WTC11 (cell line): ENCODE measurements around the gene GNRHR. TPM values are rescaled to one million over a fixed set of nuclear protein-coding genes. Genes with fewer than 3 reads are reported as not detected.

ENCODE experiments used
- ATAC-seq: fragments of 200-7000 bp; cut with Tn5 transposase; 2 replicates; pipeline ENCODE4 v1.10.0; 2021; ENCODE audit warnings: mild to moderate bottlenecking, moderate library complexity
- CTCF ChIA-PET: fragments of 300-600 bp; sonication (Branson Sonifier 250); formaldehyde crosslinking; loops from one replicate; lab custom pipeline; 2021; ENCODE audit warnings: antibody characterized with exemption; lab: Charles Lee
- POLR2A ChIA-PET: fragments of 350-600 bp; sonication (Branson Sonifier 250); formaldehyde crosslinking; loops from one replicate; lab custom pipeline; 2021; ENCODE audit warnings: antibody characterized with exemption; lab: Charles Lee
- DNase-seq: peaks from one replicate; pipeline ENCODE4 v3.0.0; 2021; ENCODE audit warnings: low spot score
- H3K27ac Mint-ChIP-seq: 2 replicates; pipeline ENCODE4 v1.8.0; 2021; ENCODE audit warnings: mixed read lengths
- H3K27me3 Mint-ChIP-seq: 2 replicates; pipeline ENCODE4 v1.8.0; 2021; ENCODE audit warnings: low read depth, mild to moderate bottlenecking, moderate library complexity, mixed read lengths
- H3K36me3 Mint-ChIP-seq: 2 replicates; pipeline ENCODE4 v1.8.0; 2021; ENCODE audit warnings: mixed read lengths
- H3K4me1 Mint-ChIP-seq: 2 replicates; pipeline ENCODE4 v1.8.0; 2022; ENCODE audit warnings: mixed read lengths
- H3K4me3 Mint-ChIP-seq: 2 replicates; pipeline ENCODE4 v1.8.0; 2021; ENCODE audit warnings: mild to moderate bottlenecking, moderate library complexity, mixed read lengths
- H3K9me3 Mint-ChIP-seq: 2 replicates; pipeline ENCODE4 v1.8.0; 2021; ENCODE audit warnings: mixed read lengths
- AR ChIP-seq: fragments of 250-450 bp; sonication (Bioruptor Pico); IDR thresholded peaks from 2 replicates; pipeline ENCODE4 v1.9.0; 2021; ENCODE audit warnings: mild to moderate bottlenecking
- ARID4B ChIP-seq: sonication (generic); formaldehyde crosslinking; IDR thresholded peaks from 2 replicates; pipeline ENCODE4 v1.8.0; 2023; ENCODE audit warnings: missing genetic modification reagents, mild to moderate bottlenecking, borderline replicate concordance
- CBFB ChIP-seq: sonication (generic); formaldehyde crosslinking; IDR thresholded peaks from 2 replicates; pipeline ENCODE4 v1.8.1; 2022; ENCODE audit warnings: mild to moderate bottlenecking, low read depth, missing genetic modification reagents
- CDX4 ChIP-seq: fragments of 250-450 bp; sonication (Bioruptor Pico); IDR thresholded peaks from 2 replicates; pipeline ENCODE4 v1.9.0; 2021; ENCODE audit warnings: moderate library complexity, mild to moderate bottlenecking, inconsistent platforms, borderline replicate concordance
- E2F1 ChIP-seq: sonication (generic); formaldehyde crosslinking; IDR thresholded peaks from 2 replicates; pipeline ENCODE4 v1.8.0; 2022; ENCODE audit warnings: mild to moderate bottlenecking, missing genetic modification reagents
- E2F4 ChIP-seq: sonication (generic); formaldehyde crosslinking; IDR thresholded peaks from 2 replicates; pipeline ENCODE4 v1.8.1; 2022; ENCODE audit warnings: low read depth, mild to moderate bottlenecking, moderate library complexity, missing genetic modification reagents, borderline replicate concordance
- EMX1 ChIP-seq: fragments of 250-450 bp; sonication (Bioruptor Pico); IDR thresholded peaks from 2 replicates; pipeline ENCODE4 v1.8.0; 2021; ENCODE audit warnings: mild to moderate bottlenecking
- FOXJ3 ChIP-seq: sonication (generic); formaldehyde crosslinking; IDR thresholded peaks from 2 replicates; pipeline ENCODE4 v1.9.0; 2021; ENCODE audit warnings: missing genetic modification reagents, mild to moderate bottlenecking, borderline replicate concordance
- FOXK1 ChIP-seq: sonication (generic); formaldehyde crosslinking; IDR thresholded peaks from 2 replicates; pipeline ENCODE4 v1.8.0; 2022; ENCODE audit warnings: mild to moderate bottlenecking, moderate library complexity, missing genetic modification reagents
- HMGA2 ChIP-seq: fragments of 250-450 bp; sonication (Bioruptor Pico); IDR thresholded peaks from 2 replicates; pipeline ENCODE4 v1.4.0; 2021; ENCODE audit warnings: mild to moderate bottlenecking, moderate library complexity
- JAZF1 ChIP-seq: fragments of 250-450 bp; sonication (Bioruptor Pico); IDR thresholded peaks from 2 replicates; pipeline ENCODE4 v1.9.0; 2021; ENCODE audit warnings: moderate library complexity, mild to moderate bottlenecking, inconsistent platforms
- MLX ChIP-seq: sonication (generic); formaldehyde crosslinking; IDR thresholded peaks from 2 replicates; pipeline ENCODE4 v1.8.1; 2023; ENCODE audit warnings: mild to moderate bottlenecking, missing genetic modification reagents, moderate library complexity
- PREB ChIP-seq: sonication (generic); formaldehyde crosslinking; IDR thresholded peaks from 2 replicates; pipeline ENCODE4 v1.8.1; 2022; ENCODE audit warnings: mild to moderate bottlenecking, missing genetic modification reagents, moderate library complexity, borderline replicate concordance
- SOX15 ChIP-seq: fragments of 250-450 bp; sonication (Bioruptor Pico); IDR thresholded peaks from 2 replicates; pipeline ENCODE4 v1.9.0; 2021; ENCODE audit warnings: mild to moderate bottlenecking
- SP1 ChIP-seq: sonication (generic); formaldehyde crosslinking; conservative IDR thresholded peaks from 2 replicates; pipeline ENCODE4 v1.8.1; 2022; ENCODE audit warnings: missing genetic modification reagents
- STAT6 ChIP-seq: sonication (generic); formaldehyde crosslinking; conservative IDR thresholded peaks from 2 replicates; pipeline ENCODE4 v1.8.1; 2023; ENCODE audit warnings: mild to moderate bottlenecking, low read depth, missing genetic modification reagents, moderate library complexity
- TP53 ChIP-seq: sonication (generic); formaldehyde crosslinking; IDR thresholded peaks from 2 replicates; pipeline ENCODE4 v1.8.1; 2023; ENCODE audit warnings: mild to moderate bottlenecking, missing genetic modification reagents
- USF2 ChIP-seq: sonication (generic); formaldehyde crosslinking; IDR thresholded peaks from 2 replicates; pipeline ENCODE4 v1.8.1; 2023; ENCODE audit warnings: mild to moderate bottlenecking, missing genetic modification reagents, moderate library complexity
- ZNF512 ChIP-seq: sonication (generic); formaldehyde crosslinking; IDR thresholded peaks from 2 replicates; pipeline ENCODE4 v1.8.1; 2022; ENCODE audit warnings: missing genetic modification reagents, borderline replicate concordance
- ZNF671 ChIP-seq: fragments of 250-450 bp; sonication (Bioruptor Pico); IDR thresholded peaks from 2 replicates; pipeline ENCODE4 v1.8.0; 2021; ENCODE audit warnings: mild to moderate bottlenecking
- total RNA-seq: library from RNA; stranded (reverse); gene quantifications from 3 replicates; pipeline ENCODE4 v1.2.3, GENCODE V29; 2021

GNRHR gene
- total RNA-seq, 1 experiment from 2014 or later: not detected

- no peaks in the 10 kb centered on the region for H3K4me1 Mint-ChIP-seq
- H3K36me3 Mint-ChIP-seq: peaks cover 6% of the 10 kb centered on the region; the same call in 1 of the 2 replicates
- ATAC-seq (no peak), DNase-seq (no peak)
- H3K4me3 Mint-ChIP-seq: no peak overlapping the region
- H3K9me3 Mint-ChIP-seq: peaks cover 6% of the 10 kb centered on the region; the same call in 1 of the 2 replicates
- CTCF ChIA-PET: interaction anchor here (1.6 to 4.0 kb wide), 2 partner anchors 10 to 12 kb away, joined by 6 to 15 read pairs; no protein-coding TSS in a partner anchor
- H3K27ac Mint-ChIP-seq: no peak overlapping the region
- TF ChIP-seq HMGA2 (CRISPR knock-in tag): no peak
- TF ChIP-seq CDX4: no peak
- no peak for TF ChIP-seq JAZF1 (CRISPR knock-in tag)
- TF ChIP-seq FOXJ3 (CRISPR knock-in tag): no peak
- no peak for TF ChIP-seq E2F4 (CRISPR knock-in tag)
- TF ChIP-seq EMX1 (CRISPR knock-in tag): no peak
- no peak for TF ChIP-seq PREB (CRISPR knock-in tag)
- TF ChIP-seq AR (CRISPR knock-in tag): no peak
- no peak for TF ChIP-seq ARID4B (CRISPR knock-in tag)
- no peak for TF ChIP-seq FOXK1 (CRISPR knock-in tag)
- TF ChIP-seq USF2 (CRISPR knock-in tag): no peak
- no peak for TF ChIP-seq MLX
- TF ChIP-seq SOX15 (CRISPR knock-in tag): no peak
- no peak for TF ChIP-seq CBFB
- no peak for TF ChIP-seq ZNF671 (CRISPR knock-in tag)
- TF ChIP-seq ZNF512 (CRISPR knock-in tag): no peak
- no peak for TF ChIP-seq SP1 (CRISPR knock-in tag)
- no peak for TF ChIP-seq STAT6 (CRISPR knock-in tag)
- TF ChIP-seq E2F1: no peak
- TF ChIP-seq TP53 (CRISPR knock-in tag): no peak
- no peaks in the 10 kb centered on the region for H3K27me3 Mint-ChIP-seq
- POLR2A ChIA-PET: no interaction called here
These were observed 17.9 kb downstream of the GNRHR start for GRCh38 chr4:67736262-67736661.
